ENCODE results near the gene RHOG.

DNA sequence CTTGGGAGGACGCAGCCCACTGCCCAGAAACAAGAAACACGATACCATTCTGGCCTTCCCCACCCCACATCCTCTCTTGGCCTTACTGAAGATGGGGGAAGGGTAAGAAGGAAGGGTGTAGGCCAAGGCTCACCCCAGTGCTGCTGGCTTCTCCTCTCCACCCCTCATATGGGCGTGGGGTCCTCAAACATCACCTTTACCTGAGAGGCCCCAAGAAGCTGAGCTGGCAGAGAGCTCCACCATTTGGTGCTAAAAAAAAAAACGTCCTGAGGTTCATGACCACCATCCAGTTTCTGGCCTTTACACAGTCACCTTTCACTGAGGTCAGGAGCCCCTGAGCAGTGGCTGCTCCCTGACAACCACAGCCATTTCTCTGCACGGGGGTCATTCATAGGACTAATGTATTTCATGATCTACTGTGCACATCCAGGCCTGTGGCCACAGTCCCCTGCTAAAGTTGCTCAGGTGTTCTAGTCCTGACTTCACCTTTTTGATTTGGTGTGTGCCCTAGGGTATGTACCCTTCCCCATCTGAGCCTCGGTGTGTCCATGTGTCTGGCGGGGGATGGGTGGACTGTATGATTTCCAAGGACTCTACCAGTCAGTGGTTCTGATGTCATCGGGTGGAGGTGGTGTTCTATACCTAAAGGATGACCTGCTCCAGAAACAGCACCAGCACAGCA is 15.1 kb downstream of the RHOG start:
- TF ChIP-seq, protein P1, sequence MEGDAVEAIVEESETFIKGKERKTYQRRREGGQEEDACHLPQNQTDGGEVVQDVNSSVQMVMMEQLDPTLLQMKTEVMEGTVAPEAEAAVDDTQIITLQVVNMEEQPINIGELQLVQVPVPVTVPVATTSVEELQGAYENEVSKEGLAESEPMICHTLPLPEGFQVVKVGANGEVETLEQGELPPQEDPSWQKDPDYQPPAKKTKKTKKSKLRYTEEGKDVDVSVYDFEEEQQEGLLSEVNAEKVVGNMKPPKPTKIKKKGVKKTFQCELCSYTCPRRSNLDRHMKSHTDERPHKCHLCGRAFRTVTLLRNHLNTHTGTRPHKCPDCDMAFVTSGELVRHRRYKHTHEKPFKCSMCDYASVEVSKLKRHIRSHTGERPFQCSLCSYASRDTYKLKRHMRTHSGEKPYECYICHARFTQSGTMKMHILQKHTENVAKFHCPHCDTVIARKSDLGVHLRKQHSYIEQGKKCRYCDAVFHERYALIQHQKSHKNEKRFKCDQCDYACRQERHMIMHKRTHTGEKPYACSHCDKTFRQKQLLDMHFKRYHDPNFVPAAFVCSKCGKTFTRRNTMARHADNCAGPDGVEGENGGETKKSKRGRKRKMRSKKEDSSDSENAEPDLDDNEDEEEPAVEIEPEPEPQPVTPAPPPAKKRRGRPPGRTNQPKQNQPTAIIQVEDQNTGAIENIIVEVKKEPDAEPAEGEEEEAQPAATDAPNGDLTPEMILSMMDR (IDR thresholded peaks at IDR 0.05) = no peak
- TF ChIP-seq POLR2A (IDR thresholded peaks at IDR 0.05) = no peak

Data from testis (tissue), 2 donors.